Neural progenitor cell (in vitro differentiated cells): ENCODE results near the gene DIDO1. TPM values are rescaled to one million over a fixed set of nuclear protein-coding genes. Genes with fewer than 3 reads are reported as not detected.

Experiments used
- DNase-seq: peaks from one replicate; pipeline ENCODE4 v3.0.0-alpha.2; 2016; ENCODE audit warnings: low spot score
- H2AFZ ChIP-seq: fragments of 200-600 bp; sonication (generic); replicated peaks from 2 replicates; pipeline ENCODE4 v1.6.1; 2016; ENCODE audit warnings: antibody characterized with exemption
- H3F3A ChIP-seq: fragments of 200-600 bp; sonication (generic); 2 replicates; pipeline ENCODE4 v1.6.1; 2016; ENCODE audit warnings: antibody characterized with exemption, low read depth
- H3K27ac ChIP-seq: fragments of 200-600 bp; sonication (generic); 2 replicates; pipeline ENCODE4 v1.5.1; 2016; ENCODE audit warnings: mild to moderate bottlenecking
- H3K27me3 ChIP-seq: fragments of 200-600 bp; sonication (generic); 2 replicates; pipeline ENCODE4 v1.6.1; 2016; ENCODE audit warnings: mild to moderate bottlenecking, moderate library complexity
- H3K36me3 ChIP-seq: fragments of 200-600 bp; sonication (generic); 2 replicates; pipeline ENCODE4 v1.5.1; 2016
- H3K4me1 ChIP-seq: fragments of 200-600 bp; sonication (generic); 2 replicates; pipeline ENCODE4 v1.6.1; 2016; ENCODE audit warnings: mixed run types
- H3K4me2 ChIP-seq: fragments of 200-600 bp; sonication (generic); 2 replicates; pipeline ENCODE4 v1.6.1; 2016
- H3K4me3 ChIP-seq: fragments of 200-600 bp; sonication (generic); 2 replicates; pipeline ENCODE4 v1.5.1; 2016
- H3K79me2 ChIP-seq: fragments of 200-600 bp; sonication (generic); 2 replicates; pipeline ENCODE4 v1.6.1; 2016; ENCODE audit warnings: low read depth
- H3K9ac ChIP-seq: fragments of 200-600 bp; sonication (generic); 2 replicates; pipeline ENCODE4 v1.6.1; 2016
- H3K9me3 ChIP-seq: fragments of 200-600 bp; sonication (generic); 2 replicates; pipeline ENCODE4 v1.5.1; 2016; ENCODE audit warnings: low read depth
- H4K20me1 ChIP-seq: fragments of 200-600 bp; sonication (generic); 2 replicates; pipeline ENCODE4 v1.6.1; 2016; ENCODE audit warnings: low read depth
- H3K27ac Mint-ChIP-seq: 3 replicates; pipeline ENCODE4 v1.8.0; 2021; ENCODE audit warnings: mixed read lengths
- H3K27me3 Mint-ChIP-seq: 2 replicates; pipeline ENCODE4 v1.8.0; 2022; ENCODE audit warnings: low read depth, mild to moderate bottlenecking, inconsistent platforms, moderate library complexity, mixed read lengths; ENCODE audit not compliant: insufficient read depth
- H3K36me3 Mint-ChIP-seq: 3 replicates; pipeline ENCODE4 v1.8.0; 2021; ENCODE audit warnings: mixed read lengths
- H3K4me1 Mint-ChIP-seq: 3 replicates; pipeline ENCODE4 v1.8.0; 2021; ENCODE audit warnings: mixed read lengths
- H3K4me3 Mint-ChIP-seq: 3 replicates; pipeline ENCODE4 v1.8.0; 2021; ENCODE audit warnings: mild to moderate bottlenecking, moderate library complexity, mixed read lengths
- H3K9me3 Mint-ChIP-seq: 3 replicates; pipeline ENCODE4 v1.8.0; 2020; ENCODE audit warnings: mixed read lengths
- EZH2 ChIP-seq: fragments of 200-600 bp; sonication (generic); IDR thresholded peaks from 2 replicates; pipeline ENCODE4 v1.6.1; 2017; ENCODE audit warnings: antibody characterized with exemption, mild to moderate bottlenecking, moderate library complexity
- EZH2phosphoT487 ChIP-seq: fragments of 200-600 bp; sonication (generic); IDR thresholded peaks from 2 replicates; pipeline ENCODE4 v1.6.1; 2017; ENCODE audit warnings: antibody characterized with exemption
- total RNA-seq: library from RNA; depleted of rRNA; stranded (reverse); fragments of >200 nt; gene quantifications from 2 replicates; pipeline ENCODE4 v1.2.3, GENCODE V29; 2015; ENCODE audit warnings: low replicate concordance
- TF ChIP-seq, protein P1 (sequence below): fragments of 200-600 bp; sonication (generic); IDR thresholded peaks from 2 replicates; pipeline ENCODE4 v1.5.1; 2017; ENCODE audit warnings: antibody characterized with exemption, mild to moderate bottlenecking

Gene DIDO1
- total RNA-seq, result 64.5 and 68.5 TPM in 2 replicates

DNA sequence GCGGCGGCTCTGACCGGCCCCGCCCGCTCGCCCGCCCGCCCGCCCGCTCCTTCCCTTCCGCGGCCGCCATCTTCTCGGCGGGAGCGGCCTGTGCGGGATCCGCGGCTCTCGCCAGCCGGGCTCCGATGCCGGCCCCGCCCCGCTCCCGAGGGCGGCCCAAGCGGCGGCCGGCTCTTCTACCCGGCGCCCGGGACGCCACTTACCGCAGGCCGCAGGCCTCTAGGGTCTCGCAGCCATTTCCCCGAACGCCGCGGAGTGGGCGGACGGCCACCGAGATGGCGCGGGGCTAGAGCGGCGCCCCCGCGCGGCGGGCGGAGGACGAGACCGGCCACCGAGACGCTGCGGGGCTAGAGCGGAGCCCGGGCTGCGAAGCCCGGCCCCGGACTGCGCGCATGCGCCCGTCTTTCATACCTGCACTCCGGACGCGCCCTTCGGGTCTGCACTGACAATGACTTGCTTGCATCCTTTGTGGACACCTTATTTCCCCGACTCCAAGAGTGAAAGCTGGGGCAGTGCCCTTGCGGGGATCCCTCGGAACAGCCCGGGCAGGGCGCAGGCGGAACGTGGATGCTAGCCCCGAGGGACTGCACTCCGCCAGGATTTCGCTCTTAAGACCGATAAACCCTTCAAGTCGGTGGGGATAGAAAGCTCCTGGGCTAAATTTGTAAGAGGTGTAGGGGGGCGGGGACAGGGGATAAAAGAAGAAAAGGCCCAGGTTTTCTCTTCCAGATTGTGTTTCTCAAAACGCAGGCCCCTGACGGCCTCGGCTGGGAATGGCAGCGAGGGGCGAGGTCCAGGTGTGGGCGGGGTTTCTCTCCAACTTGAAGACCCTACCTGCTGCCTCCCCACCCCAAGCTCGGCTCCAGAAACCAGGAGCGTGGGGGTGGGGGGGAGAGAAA, at the start of gene DIDO1:
Gene DIDO1, minus strand, starts transcription at position 277 of the 899 bp plus-strand sequence.
- no peaks in the 10 kb centered on the region for H3K36me3 ChIP-seq
- peaks cover 47% of the 10 kb centered on the region for H3F3A ChIP-seq
- H4K20me1 ChIP-seq, result peaks cover 95% of the 10 kb centered on the region
- peak within 1 kb of the TSS; percentile 99 for H3K4me3 ChIP-seq
- DNase-seq, result peak; percentile 96
- peak within 1 kb of the TSS; percentile 73 for H3K27ac ChIP-seq
- Mint-ChIP-seq H3K4me1 (peaks cover 52% of the 10 kb centered on the region), H3K27me3 (peaks cover 2% of the 10 kb centered on the region), H3K27ac (peak within 1 kb of the TSS; percentile 57), H3K4me3 (peak within 1 kb of the TSS; percentile 97), H3K36me3 (peaks cover 2% of the 10 kb centered on the region), H3K9me3 (no peaks in the 10 kb centered on the region)
- no peak for TF ChIP-seq EZH2phosphoT487
- TF ChIP-seq, protein P1, sequence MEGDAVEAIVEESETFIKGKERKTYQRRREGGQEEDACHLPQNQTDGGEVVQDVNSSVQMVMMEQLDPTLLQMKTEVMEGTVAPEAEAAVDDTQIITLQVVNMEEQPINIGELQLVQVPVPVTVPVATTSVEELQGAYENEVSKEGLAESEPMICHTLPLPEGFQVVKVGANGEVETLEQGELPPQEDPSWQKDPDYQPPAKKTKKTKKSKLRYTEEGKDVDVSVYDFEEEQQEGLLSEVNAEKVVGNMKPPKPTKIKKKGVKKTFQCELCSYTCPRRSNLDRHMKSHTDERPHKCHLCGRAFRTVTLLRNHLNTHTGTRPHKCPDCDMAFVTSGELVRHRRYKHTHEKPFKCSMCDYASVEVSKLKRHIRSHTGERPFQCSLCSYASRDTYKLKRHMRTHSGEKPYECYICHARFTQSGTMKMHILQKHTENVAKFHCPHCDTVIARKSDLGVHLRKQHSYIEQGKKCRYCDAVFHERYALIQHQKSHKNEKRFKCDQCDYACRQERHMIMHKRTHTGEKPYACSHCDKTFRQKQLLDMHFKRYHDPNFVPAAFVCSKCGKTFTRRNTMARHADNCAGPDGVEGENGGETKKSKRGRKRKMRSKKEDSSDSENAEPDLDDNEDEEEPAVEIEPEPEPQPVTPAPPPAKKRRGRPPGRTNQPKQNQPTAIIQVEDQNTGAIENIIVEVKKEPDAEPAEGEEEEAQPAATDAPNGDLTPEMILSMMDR, result peak; percentile 64
- TF ChIP-seq EZH2, result no peak
- peak within 1 kb of the TSS; percentile 88 for H3K9ac ChIP-seq
- H2AFZ ChIP-seq, result no peak within 1 kb of the TSS
- peaks cover 28% of the 10 kb centered on the region for H3K4me1 ChIP-seq
- H3K79me2 ChIP-seq, result peaks cover 98% of the 10 kb centered on the region
- H3K9me3 ChIP-seq, result no peaks in the 10 kb centered on the region
- H3K27me3 ChIP-seq, result no peaks in the 10 kb centered on the region
- H3K4me2 ChIP-seq, result peak within 1 kb of the TSS; percentile 97

DNA sequence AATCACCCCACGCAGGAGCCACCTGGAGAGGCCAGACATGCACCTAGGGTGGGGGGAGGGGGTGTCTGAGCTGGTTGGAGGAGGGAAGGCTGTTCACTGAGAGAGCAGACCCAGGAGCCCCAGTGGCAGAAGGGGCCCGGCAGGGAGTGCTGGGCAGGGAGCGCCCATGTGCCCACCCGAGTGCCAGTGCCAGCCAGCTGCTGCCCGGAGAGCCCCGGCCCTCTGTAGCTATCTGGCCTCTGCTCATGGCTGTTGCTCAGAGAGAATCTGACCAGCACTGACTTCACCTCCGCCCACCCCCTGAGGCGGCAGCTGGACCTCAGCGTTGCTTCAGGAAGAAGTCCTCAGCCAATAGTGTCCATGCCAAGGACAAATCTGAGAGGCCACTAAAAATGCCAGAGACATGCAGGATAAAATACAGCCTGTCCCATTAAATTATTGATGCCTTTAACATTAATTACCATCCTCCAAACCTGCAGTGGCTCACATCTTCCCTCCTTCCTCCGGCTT, 49.0 kb upstream of the DIDO1 start:
- Histone ChIP-seq H3K9ac (no peak overlapping the region), H3K36me3 (no peaks in the 10 kb centered on the region), H4K20me1 (peaks cover 8% of the 10 kb centered on the region), H3K4me2 (no peak overlapping the region), H3K27me3 (peaks cover 63% of the 10 kb centered on the region), H3K9me3 (no peaks in the 10 kb centered on the region), H3K4me1 (peaks cover 20% of the 10 kb centered on the region), H3F3A (peaks cover 16% of the 10 kb centered on the region), H3K27ac (no peak overlapping the region), H3K79me2 (no peaks in the 10 kb centered on the region), H3K4me3 (no peak overlapping the region), H2AFZ (no peak overlapping the region)
- Mint-ChIP-seq H3K4me1 (peaks cover 42% of the 10 kb centered on the region), H3K27me3 (peaks cover 48% of the 10 kb centered on the region), H3K27ac (no peak overlapping the region), H3K9me3 (no peaks in the 10 kb centered on the region), H3K36me3 (no peaks in the 10 kb centered on the region), H3K4me3 (peak overlapping the region; percentile 53)
- no peak for DNase-seq
- TF ChIP-seq, protein P1, result no peak
- TF ChIP-seq EZH2 (no peak), EZH2phosphoT487 (no peak)

DNA sequence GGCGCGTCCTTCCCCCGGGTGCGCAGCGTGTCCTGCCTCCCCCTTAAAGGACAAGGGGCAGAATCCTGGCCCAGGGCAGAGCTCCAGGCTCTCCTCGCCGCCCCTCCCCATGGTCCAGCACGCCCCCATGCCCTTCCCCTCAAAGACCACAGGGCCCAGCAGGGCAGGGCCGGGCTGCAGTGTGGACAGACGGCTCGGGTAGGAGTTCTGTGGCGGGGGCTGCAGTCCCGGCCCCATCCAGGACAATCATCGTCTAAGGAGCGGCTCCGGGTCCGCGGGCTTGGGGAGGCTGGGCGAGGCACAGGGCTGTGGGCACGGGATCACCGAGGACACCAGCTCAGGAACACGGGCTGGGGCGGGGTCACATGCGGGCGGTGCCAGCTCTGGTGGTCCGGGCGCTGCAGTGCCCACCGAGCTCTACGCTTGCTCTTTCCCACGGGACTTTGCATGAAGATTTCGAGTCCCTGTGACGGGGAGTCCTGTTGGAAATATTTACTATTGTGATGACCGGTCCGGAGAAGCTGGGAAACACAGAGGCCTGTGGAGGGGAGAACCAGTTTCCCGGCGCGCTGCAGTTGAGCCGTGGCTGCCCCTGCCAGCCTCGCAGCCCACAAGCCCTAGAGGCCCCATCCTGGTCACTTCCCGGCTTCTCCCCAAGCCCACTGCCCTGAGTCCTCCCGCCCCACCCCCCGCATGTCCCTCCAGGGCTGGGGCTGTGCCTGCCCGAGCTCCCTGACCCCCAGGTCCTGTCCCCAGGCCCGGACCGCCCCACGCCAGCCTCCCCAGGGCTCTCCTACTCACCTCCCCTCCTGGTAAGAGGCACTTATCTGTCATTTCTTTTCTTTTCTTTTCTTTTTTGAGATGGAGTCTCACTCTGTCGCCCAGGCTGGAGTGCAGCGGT, 46.8 kb upstream of the DIDO1 start:
- Mint-ChIP-seq H3K4me1 (peaks cover 28% of the 10 kb centered on the region), H3K36me3 (no peaks in the 10 kb centered on the region), H3K27ac (no peak overlapping the region), H3K27me3 (peaks cover 42% of the 10 kb centered on the region), H3K9me3 (no peaks in the 10 kb centered on the region), H3K4me3 (peak overlapping the region; percentile 72)
- no peak overlapping the region for H2AFZ ChIP-seq
- H3K27ac ChIP-seq, result no peak overlapping the region
- H3K4me1 ChIP-seq, result peaks cover 11% of the 10 kb centered on the region
- H3K27me3 ChIP-seq, result peaks cover 58% of the 10 kb centered on the region
- TF ChIP-seq EZH2phosphoT487, result no peak
- TF ChIP-seq EZH2, result peak; percentile 81
- H3K79me2 ChIP-seq, result no peaks in the 10 kb centered on the region
- no peak overlapping the region for H3K9ac ChIP-seq
- DNase-seq, result peak; percentile 45
- H3K36me3 ChIP-seq, result no peaks in the 10 kb centered on the region
- peaks cover 8% of the 10 kb centered on the region for H4K20me1 ChIP-seq
- H3K4me2 ChIP-seq, result peak overlapping the region; percentile 77
- no peaks in the 10 kb centered on the region for H3K9me3 ChIP-seq
- peak overlapping the region; percentile 36 for H3K4me3 ChIP-seq
- peaks cover 6% of the 10 kb centered on the region for H3F3A ChIP-seq
